ENCODE results near the gene LTB4R2.
A peak's percentile ranks its signal among the peaks of the same experiment; 100 is the strongest.

The LTB4R2 gene

GRCh38 chr14:24317141-24317928 is 7.4 kb downstream of the LTB4R2 start:
- no peaks in the 10 kb centered on the region for H4K20me1 ChIP-seq (ENCODE audit: insufficient read depth, low read length)
- H3K9me2 ChIP-seq (replicated peaks; ENCODE audit: insufficient read depth, low read length), result no peaks in the 10 kb centered on the region
- no peaks in the 10 kb centered on the region for H3K9me3 ChIP-seq (replicated peaks; ENCODE audit: insufficient read depth, low read length)
- no peak overlapping the region for H3K9ac ChIP-seq (ENCODE audit: low read length)
- no peak overlapping the region for H3K4me2 ChIP-seq (ENCODE audit: low read depth, low read length)
- no peak overlapping the region for H2AFZ ChIP-seq (ENCODE audit: low read length)
- no peaks in the 10 kb centered on the region; the same call in 1 of the 2 replicates for H3F3A ChIP-seq (ENCODE audit: insufficient read depth, low read length)
- DNase-seq, result no peak
- no peak overlapping the region for H3K4me3 ChIP-seq (ENCODE audit: low read length)
- TF ChIP-seq CTCF (IDR thresholded peaks at IDR 0.05; ENCODE audit: low read length), result no peak
- TF ChIP-seq EZH2phosphoT487 (IDR thresholded peaks at IDR 0.05; ENCODE audit: low read length), result no peak
- no peak for TF ChIP-seq EZH2 (optimal IDR thresholded peaks at IDR 0.05; ENCODE audit: low read depth, low read length)
- no peak overlapping the region for H3K27ac ChIP-seq (ENCODE audit: low read length)
- peaks cover 10% of the 10 kb centered on the region for H3K4me1 ChIP-seq (ENCODE audit: low read length)
- no peaks in the 10 kb centered on the region; the same call in 1 of the 2 replicates for H3K27me3 ChIP-seq (replicated peaks; ENCODE audit: insufficient read depth, low read length)
- no peaks in the 10 kb centered on the region for H3K79me2 ChIP-seq (ENCODE audit: low read length)
- H3K36me3 ChIP-seq (replicated peaks; ENCODE audit: insufficient read depth, low read length), result no peaks in the 10 kb centered on the region

GRCh38 chr14:24321212-24321975 is 11.5 kb downstream of the LTB4R2 start:
- Histone ChIP-seq H3F3A (ENCODE audit: insufficient read depth, low read length) (no peaks in the 10 kb centered on the region; the same call in 1 of the 2 replicates), H3K9me2 (replicated peaks; ENCODE audit: insufficient read depth, low read length) (no peaks in the 10 kb centered on the region), H3K27me3 (replicated peaks; ENCODE audit: insufficient read depth, low read length) (peaks cover 11% of the 10 kb centered on the region; the same call in 1 of the 2 replicates), H3K4me3 (ENCODE audit: low read length) (no peak overlapping the region), H3K4me1 (ENCODE audit: low read length) (no peaks in the 10 kb centered on the region), H3K9me3 (replicated peaks; ENCODE audit: insufficient read depth, low read length) (no peaks in the 10 kb centered on the region), H3K79me2 (ENCODE audit: low read length) (no peaks in the 10 kb centered on the region), H4K20me1 (ENCODE audit: insufficient read depth, low read length) (no peaks in the 10 kb centered on the region), H3K4me2 (ENCODE audit: low read depth, low read length) (peak overlapping the region; percentile 37; the same call in 1 of the 2 replicates), H2AFZ (ENCODE audit: low read length) (no peak overlapping the region), H3K36me3 (replicated peaks; ENCODE audit: insufficient read depth, low read length) (no peaks in the 10 kb centered on the region), H3K9ac (ENCODE audit: low read length) (no peak overlapping the region), H3K27ac (ENCODE audit: low read length) (no peak overlapping the region)
- DNase-seq, result peak; percentile 30
- TF ChIP-seq EZH2 (optimal IDR thresholded peaks at IDR 0.05; ENCODE audit: low read depth, low read length) (no peak), CTCF (IDR thresholded peaks at IDR 0.05; ENCODE audit: low read length) (no peak), EZH2phosphoT487 (IDR thresholded peaks at IDR 0.05; ENCODE audit: low read length) (no peak)

GRCh38 chr14:24322672-24323071 is 12.7 kb downstream of the LTB4R2 start:
- H3F3A ChIP-seq (ENCODE audit: insufficient read depth, low read length), result no peaks in the 10 kb centered on the region; the same call in 1 of the 2 replicates
- no peaks in the 10 kb centered on the region for H3K79me2 ChIP-seq (ENCODE audit: low read length)
- H3K9me3 ChIP-seq (replicated peaks; ENCODE audit: insufficient read depth, low read length), result no peaks in the 10 kb centered on the region
- H3K4me3 ChIP-seq (ENCODE audit: low read length), result no peak overlapping the region
- H2AFZ ChIP-seq (ENCODE audit: low read length), result no peak overlapping the region
- H3K4me2 ChIP-seq (ENCODE audit: low read depth, low read length), result no peak overlapping the region
- H3K27me3 ChIP-seq (replicated peaks; ENCODE audit: insufficient read depth, low read length), result peaks cover 11% of the 10 kb centered on the region; the same call in 1 of the 2 replicates
- no peaks in the 10 kb centered on the region for H3K36me3 ChIP-seq (replicated peaks; ENCODE audit: insufficient read depth, low read length)
- TF ChIP-seq CTCF (IDR thresholded peaks at IDR 0.05; ENCODE audit: low read length), result no peak
- no peak for TF ChIP-seq EZH2 (optimal IDR thresholded peaks at IDR 0.05; ENCODE audit: low read depth, low read length)
- no peak for TF ChIP-seq EZH2phosphoT487 (IDR thresholded peaks at IDR 0.05; ENCODE audit: low read length)
- no peak overlapping the region for H3K9ac ChIP-seq (ENCODE audit: low read length)
- DNase-seq, result no peak
- no peaks in the 10 kb centered on the region for H4K20me1 ChIP-seq (ENCODE audit: insufficient read depth, low read length)
- no peaks in the 10 kb centered on the region for H3K4me1 ChIP-seq (ENCODE audit: low read length)
- no peak overlapping the region for H3K27ac ChIP-seq (ENCODE audit: low read length)
- no peaks in the 10 kb centered on the region for H3K9me2 ChIP-seq (replicated peaks; ENCODE audit: insufficient read depth, low read length)

Data from MM.1S (cell line).